ENCODE data around the gene ERC2.

ERC2 gene

GRCh38 chr3:56424336-56424735, 43.9 kb downstream of the ERC2 start:
- Histone ChIP-seq H3K9ac (ENCODE audit: low read length) (no peak overlapping the region), H3K4me3 (ENCODE audit: low read depth in 1 of 2, low read length in 2 of 2) (no peak overlapping the region), H3K27me3 (ENCODE audit: control insufficient read depth in 1 of 2, insufficient read depth in 2 of 2, low read length in 2 of 2) (no peaks in the 10 kb centered on the region), H3K27ac (ENCODE audit: low read depth, low read length) (no peak overlapping the region), H3K9me3 (ENCODE audit: low read length) (no peaks in the 10 kb centered on the region), H3K36me3 (ENCODE audit: insufficient read depth, low read length) (no peaks in the 10 kb centered on the region), H3K4me1 (ENCODE audit: insufficient read depth, low read length) (no peaks in the 10 kb centered on the region)

GRCh38 chr3:56423661-56424099, 44.6 kb downstream of the ERC2 start:
- no peak overlapping the region for H3K4me3 ChIP-seq (ENCODE audit: low read depth in 1 of 2, low read length in 2 of 2)
- no peaks in the 10 kb centered on the region for H3K9me3 ChIP-seq (ENCODE audit: low read length)
- H3K27me3 ChIP-seq (ENCODE audit: control insufficient read depth in 1 of 2, insufficient read depth in 2 of 2, low read length in 2 of 2): no peaks in the 10 kb centered on the region
- H3K9ac ChIP-seq (ENCODE audit: low read length): no peak overlapping the region
- H3K27ac ChIP-seq (ENCODE audit: low read depth, low read length): no peak overlapping the region
- no peaks in the 10 kb centered on the region for H3K36me3 ChIP-seq (ENCODE audit: insufficient read depth, low read length)
- H3K4me1 ChIP-seq (ENCODE audit: insufficient read depth, low read length): no peaks in the 10 kb centered on the region

- Histone ChIP-seq H3K9ac (ENCODE audit: low read length) (no peak overlapping the region), H3K4me1 (ENCODE audit: insufficient read depth, low read length) (no peaks in the 10 kb centered on the region), H3K27ac (ENCODE audit: low read depth, low read length) (no peak overlapping the region), H3K9me3 (ENCODE audit: low read length) (no peaks in the 10 kb centered on the region), H3K36me3 (ENCODE audit: insufficient read depth, low read length) (no peaks in the 10 kb centered on the region), H3K27me3 (ENCODE audit: control insufficient read depth in 1 of 2, insufficient read depth in 2 of 2, low read length in 2 of 2) (no peaks in the 10 kb centered on the region), H3K4me3 (ENCODE audit: low read depth in 1 of 2, low read length in 2 of 2) (no peak overlapping the region)
Observed at GRCh38 chr3:56422316-56422715, 46.0 kb downstream of the ERC2 start.

- Histone ChIP-seq H3K27ac (ENCODE audit: low read depth, low read length) (no peak overlapping the region), H3K36me3 (ENCODE audit: insufficient read depth, low read length) (no peaks in the 10 kb centered on the region), H3K9ac (ENCODE audit: low read length) (no peak overlapping the region), H3K4me1 (ENCODE audit: insufficient read depth, low read length) (no peaks in the 10 kb centered on the region), H3K4me3 (ENCODE audit: low read depth in 1 of 2, low read length in 2 of 2) (no peak overlapping the region), H3K27me3 (ENCODE audit: control insufficient read depth in 1 of 2, insufficient read depth in 2 of 2, low read length in 2 of 2) (no peaks in the 10 kb centered on the region), H3K9me3 (ENCODE audit: low read length) (no peaks in the 10 kb centered on the region)
Observed at GRCh38 chr3:56421205-56421604, 47.1 kb downstream of the ERC2 start.

- Histone ChIP-seq H3K4me3 (ENCODE audit: low read depth in 1 of 2, low read length in 2 of 2) (no peak overlapping the region), H3K4me1 (ENCODE audit: insufficient read depth, low read length) (no peaks in the 10 kb centered on the region), H3K27ac (ENCODE audit: low read depth, low read length) (no peak overlapping the region), H3K27me3 (ENCODE audit: control insufficient read depth in 1 of 2, insufficient read depth in 2 of 2, low read length in 2 of 2) (no peaks in the 10 kb centered on the region), H3K9ac (ENCODE audit: low read length) (no peak overlapping the region), H3K36me3 (ENCODE audit: insufficient read depth, low read length) (no peaks in the 10 kb centered on the region), H3K9me3 (ENCODE audit: low read length) (no peaks in the 10 kb centered on the region)
Observed at GRCh38 chr3:56415652-56416051, 52.6 kb downstream of the ERC2 start.

- Histone ChIP-seq H3K36me3 (ENCODE audit: insufficient read depth, low read length) (no peaks in the 10 kb centered on the region), H3K27ac (ENCODE audit: low read depth, low read length) (no peak overlapping the region), H3K27me3 (ENCODE audit: control insufficient read depth in 1 of 2, insufficient read depth in 2 of 2, low read length in 2 of 2) (no peaks in the 10 kb centered on the region), H3K4me1 (ENCODE audit: insufficient read depth, low read length) (no peaks in the 10 kb centered on the region), H3K4me3 (ENCODE audit: low read depth in 1 of 2, low read length in 2 of 2) (no peak overlapping the region), H3K9ac (ENCODE audit: low read length) (no peak overlapping the region), H3K9me3 (ENCODE audit: low read length) (no peaks in the 10 kb centered on the region)
Observed at GRCh38 chr3:56413911-56414310, 54.4 kb downstream of the ERC2 start.

- H3K27ac ChIP-seq (ENCODE audit: low read depth, low read length): no peak overlapping the region
- no peaks in the 10 kb centered on the region for H3K36me3 ChIP-seq (ENCODE audit: insufficient read depth, low read length)
- no peaks in the 10 kb centered on the region for H3K9me3 ChIP-seq (ENCODE audit: low read length)
- H3K9ac ChIP-seq (ENCODE audit: low read length): no peak overlapping the region
- H3K27me3 ChIP-seq (ENCODE audit: control insufficient read depth in 1 of 2, insufficient read depth in 2 of 2, low read length in 2 of 2): no peaks in the 10 kb centered on the region
- no peak overlapping the region for H3K4me3 ChIP-seq (ENCODE audit: low read depth in 1 of 2, low read length in 2 of 2)
- H3K4me1 ChIP-seq (ENCODE audit: insufficient read depth, low read length): no peaks in the 10 kb centered on the region
Observed at GRCh38 chr3:56411166-56411565, 57.1 kb downstream of the ERC2 start.

GRCh38 chr3:56410576-56410975, 57.7 kb downstream of the ERC2 start:
- H3K9ac ChIP-seq (ENCODE audit: low read length): no peak overlapping the region
- H3K27me3 ChIP-seq (ENCODE audit: control insufficient read depth in 1 of 2, insufficient read depth in 2 of 2, low read length in 2 of 2): no peaks in the 10 kb centered on the region
- no peak overlapping the region for H3K4me3 ChIP-seq (ENCODE audit: low read depth in 1 of 2, low read length in 2 of 2)
- H3K4me1 ChIP-seq (ENCODE audit: insufficient read depth, low read length): no peaks in the 10 kb centered on the region
- no peaks in the 10 kb centered on the region for H3K9me3 ChIP-seq (ENCODE audit: low read length)
- H3K36me3 ChIP-seq (ENCODE audit: insufficient read depth, low read length): no peaks in the 10 kb centered on the region
- no peak overlapping the region for H3K27ac ChIP-seq (ENCODE audit: low read depth, low read length)

- no peak overlapping the region for H3K9ac ChIP-seq (ENCODE audit: low read length)
- no peaks in the 10 kb centered on the region for H3K4me1 ChIP-seq (ENCODE audit: insufficient read depth, low read length)
- no peaks in the 10 kb centered on the region for H3K27me3 ChIP-seq (ENCODE audit: control insufficient read depth in 1 of 2, insufficient read depth in 2 of 2, low read length in 2 of 2)
- no peak overlapping the region for H3K27ac ChIP-seq (ENCODE audit: low read depth, low read length)
- H3K9me3 ChIP-seq (ENCODE audit: low read length): no peaks in the 10 kb centered on the region
- H3K36me3 ChIP-seq (ENCODE audit: insufficient read depth, low read length): no peaks in the 10 kb centered on the region
- no peak overlapping the region for H3K4me3 ChIP-seq (ENCODE audit: low read depth in 1 of 2, low read length in 2 of 2)
Observed at GRCh38 chr3:56409790-56410189, 58.5 kb downstream of the ERC2 start.

GRCh38 chr3:56408761-56409196, 59.5 kb downstream of the ERC2 start:
- Histone ChIP-seq H3K36me3 (ENCODE audit: insufficient read depth, low read length) (no peaks in the 10 kb centered on the region), H3K27ac (ENCODE audit: low read depth, low read length) (no peak overlapping the region), H3K9me3 (ENCODE audit: low read length) (no peaks in the 10 kb centered on the region), H3K4me1 (ENCODE audit: insufficient read depth, low read length) (no peaks in the 10 kb centered on the region), H3K27me3 (ENCODE audit: control insufficient read depth in 1 of 2, insufficient read depth in 2 of 2, low read length in 2 of 2) (no peaks in the 10 kb centered on the region), H3K4me3 (ENCODE audit: low read depth in 1 of 2, low read length in 2 of 2) (no peak overlapping the region), H3K9ac (ENCODE audit: low read length) (no peak overlapping the region)

GRCh38 chr3:56406826-56407515, 61.3 kb downstream of the ERC2 start:
- Histone ChIP-seq H3K4me1 (ENCODE audit: insufficient read depth, low read length) (no peaks in the 10 kb centered on the region), H3K9ac (ENCODE audit: low read length) (no peak overlapping the region), H3K36me3 (ENCODE audit: insufficient read depth, low read length) (no peaks in the 10 kb centered on the region), H3K27me3 (ENCODE audit: control insufficient read depth in 1 of 2, insufficient read depth in 2 of 2, low read length in 2 of 2) (no peaks in the 10 kb centered on the region), H3K9me3 (ENCODE audit: low read length) (no peaks in the 10 kb centered on the region), H3K4me3 (ENCODE audit: low read depth in 1 of 2, low read length in 2 of 2) (no peak overlapping the region), H3K27ac (ENCODE audit: low read depth, low read length) (no peak overlapping the region)

- no peaks in the 10 kb centered on the region for H3K27me3 ChIP-seq (ENCODE audit: control insufficient read depth in 1 of 2, insufficient read depth in 2 of 2, low read length in 2 of 2)
- H3K9me3 ChIP-seq (ENCODE audit: low read length): no peaks in the 10 kb centered on the region
- H3K9ac ChIP-seq (ENCODE audit: low read length): no peak overlapping the region
- H3K36me3 ChIP-seq (ENCODE audit: insufficient read depth, low read length): no peaks in the 10 kb centered on the region
- H3K4me1 ChIP-seq (ENCODE audit: insufficient read depth, low read length): no peaks in the 10 kb centered on the region
- no peak overlapping the region for H3K4me3 ChIP-seq (ENCODE audit: low read depth in 1 of 2, low read length in 2 of 2)
- H3K27ac ChIP-seq (ENCODE audit: low read depth, low read length): no peak overlapping the region
Observed at GRCh38 chr3:56404884-56405283, 63.4 kb downstream of the ERC2 start.

All from muscle layer of colon (tissue), 2 donors.